Right atrium auricular region (tissue), 2 donors: ENCODE data around the gene MAD1L1. TPM values are rescaled to one million over a fixed set of nuclear protein-coding genes. Genes with fewer than 3 reads are reported as not detected.
"Not testable (repeated sequence)": the region's sequence is repeated elsewhere in the genome, so short reads cannot be mapped to it uniquely, and the experiment has no call there.

Source experiments
- DNase-seq: peaks from one replicate; pipeline ENCODE4 v3.0.0-alpha.2; 2019; ENCODE audit warnings: low spot score
- H3K27ac ChIP-seq, 2 donors: fragments of 200-600 bp; sonication (generic); 1 replicate in 1 of 2; 2 replicates in 1 of 2; pipeline ENCODE4 v1.5.1; 2016 to 2019
- H3K27me3 ChIP-seq, 2 donors: fragments of 200-600 bp; sonication (generic); one replicate each; pipeline versions ENCODE4 v1.5.1 to v1.6.0; 2017 to 2019
- H3K36me3 ChIP-seq: fragments of 200-600 bp; sonication (generic); one replicate; pipeline ENCODE4 v1.5.1; 2016
- H3K4me1 ChIP-seq, 2 donors: fragments of 200-600 bp; sonication (generic); one replicate each; pipeline versions ENCODE4 v1.5.1 to v1.6.0; 2017 to 2019
- H3K4me3 ChIP-seq, 2 donors: fragments of 200-600 bp; sonication (generic); 1 replicate in 1 of 2; 2 replicates in 1 of 2; pipeline ENCODE4 v1.5.1; 2017 to 2019; ENCODE audit warnings: mild to moderate bottlenecking in 1 of 2, moderate library complexity in 1 of 2
- H3K9me3 ChIP-seq, 2 donors: fragments of 200-600 bp; sonication (generic); one replicate each; pipeline ENCODE4 v1.5.1; 2019
- CTCF ChIP-seq, 2 donors: fragments of 200-600 bp; sonication (generic); IDR thresholded peaks; one replicate each; pipeline ENCODE4 v1.5.1; 2019; ENCODE audit warnings: antibody characterized with exemption in 2 of 2
- total RNA-seq, 2 donors: library from RNA; depleted of rRNA; stranded (reverse); fragments of >200 nt; gene quantifications; one replicate each; pipeline ENCODE4 v1.1.0, GENCODE V29; 2016

Gene MAD1L1
- total RNA-seq, 2 donors from 2014 or later, result 13.3 to 31.9 TPM

- no peaks in the 10 kb centered on the region for H3K9me3 ChIP-seq
- H3K4me3 ChIP-seq, result no peak overlapping the region
- no peak overlapping the region for H3K27ac ChIP-seq
- no peak for DNase-seq
- no peaks in the 10 kb centered on the region for H3K27me3 ChIP-seq
- no peaks in the 10 kb centered on the region for H3K36me3 ChIP-seq
- no peak for TF ChIP-seq CTCF (IDR thresholded peaks at IDR 0.05)
- no peaks in the 10 kb centered on the region for H3K4me1 ChIP-seq
Measured at GRCh38 chr7:1842321-1843221, 390.2 kb downstream of the MAD1L1 start.

- H3K4me3 ChIP-seq, H3K27ac ChIP-seq, H3K4me1 ChIP-seq, H3K9me3 ChIP-seq, DNase-seq, H3K36me3 ChIP-seq, H3K27me3 ChIP-seq: not testable (repeated sequence)
Measured at GRCh38 chr7:1841286-1842021, 391.3 kb downstream of the MAD1L1 start.

- not testable (repeated sequence) for H3K27ac ChIP-seq, H3K4me1 ChIP-seq, H3K4me3 ChIP-seq, H3K9me3 ChIP-seq, H3K27me3 ChIP-seq, H3K36me3 ChIP-seq, DNase-seq
Measured at GRCh38 chr7:1840744-1841143, 392.0 kb downstream of the MAD1L1 start.

GRCh38 chr7:1839701-1840100 lies 393.0 kb downstream of the MAD1L1 start:
- H3K9me3 ChIP-seq, result no peaks in the 10 kb centered on the region
- DNase-seq, result no peak
- H3K27ac ChIP-seq, result no peak overlapping the region
- no peaks in the 10 kb centered on the region for H3K36me3 ChIP-seq
- no peak overlapping the region for H3K4me3 ChIP-seq
- no peaks in the 10 kb centered on the region for H3K4me1 ChIP-seq
- H3K27me3 ChIP-seq, result no peaks in the 10 kb centered on the region
- no peak for TF ChIP-seq CTCF (IDR thresholded peaks at IDR 0.05)

- H3K9me3 ChIP-seq, H3K27me3 ChIP-seq, DNase-seq, H3K4me1 ChIP-seq, H3K4me3 ChIP-seq, H3K27ac ChIP-seq, H3K36me3 ChIP-seq: not testable (repeated sequence)
Measured at GRCh38 chr7:1838911-1839531, 393.7 kb downstream of the MAD1L1 start.

GRCh38 chr7:1838544-1838872 lies 394.2 kb downstream of the MAD1L1 start:
- not testable (repeated sequence) for H3K9me3 ChIP-seq, DNase-seq, H3K27me3 ChIP-seq, H3K4me3 ChIP-seq, H3K36me3 ChIP-seq, H3K4me1 ChIP-seq, H3K27ac ChIP-seq

GRCh38 chr7:1837696-1838543 lies 394.8 kb downstream of the MAD1L1 start:
- not testable (repeated sequence) for DNase-seq, H3K27ac ChIP-seq, H3K4me3 ChIP-seq, H3K27me3 ChIP-seq, H3K4me1 ChIP-seq, H3K9me3 ChIP-seq, H3K36me3 ChIP-seq

- H3K9me3 ChIP-seq, H3K27me3 ChIP-seq, H3K4me1 ChIP-seq, H3K27ac ChIP-seq, DNase-seq, H3K4me3 ChIP-seq, H3K36me3 ChIP-seq: not testable (repeated sequence)
Measured at GRCh38 chr7:1831933-1832535, 400.7 kb downstream of the MAD1L1 start.

GRCh38 chr7:1831471-1831870 lies 401.3 kb downstream of the MAD1L1 start:
- H3K4me1 ChIP-seq, H3K27ac ChIP-seq, H3K4me3 ChIP-seq, H3K9me3 ChIP-seq, DNase-seq, H3K27me3 ChIP-seq, H3K36me3 ChIP-seq: not testable (repeated sequence)

GRCh38 chr7:1829668-1830067 lies 403.1 kb downstream of the MAD1L1 start:
- H3K27ac ChIP-seq, H3K4me3 ChIP-seq, H3K27me3 ChIP-seq, H3K36me3 ChIP-seq, H3K4me1 ChIP-seq, DNase-seq, H3K9me3 ChIP-seq: not testable (repeated sequence)
